PFSK-1 (cell line): ENCODE results near the gene OTC.

Source experiments
- FOXP2 ChIP-seq: optimal IDR thresholded peaks from 2 replicates; pipeline ENCODE3; 2011; ENCODE audit warnings: borderline replicate concordance, control low read depth, inconsistent platforms; ENCODE audit not compliant: insufficient read depth; ENCODE audit errors: extremely low read length, extremely low read depth
- POLR2AphosphoS5 ChIP-seq: IDR thresholded peaks from 2 replicates; pipeline ENCODE4 v1.6.1; 2012; ENCODE audit warnings: low read depth, mild to moderate bottlenecking, control low read depth, low read length, moderate library complexity
- SIN3A ChIP-seq: IDR thresholded peaks from 2 replicates; pipeline ENCODE4 v1.6.1; 2012; ENCODE audit warnings: mild to moderate bottlenecking, low read length, moderate library complexity, borderline replicate concordance; ENCODE audit not compliant: insufficient read depth
- TAF1 ChIP-seq: IDR thresholded peaks from 2 replicates; pipeline ENCODE4 v1.6.1; 2012; ENCODE audit warnings: low read length, control low read depth, borderline replicate concordance; ENCODE audit not compliant: insufficient read depth
- TF ChIP-seq, protein P1 (sequence below), 2 experiments: IDR thresholded peaks; 2 replicates each; pipeline versions ENCODE4 v1.6.1 to v1.8.0; 2011 to 2012; ENCODE audit warnings: low read depth in 2 of 2, low read length in 2 of 2, control low read depth in 1 of 2, inconsistent platforms in 1 of 2, mild to moderate bottlenecking in 1 of 2, moderate library complexity in 1 of 2; ENCODE audit not compliant: insufficient read depth in 1 of 2

Gene OTC

DNA sequence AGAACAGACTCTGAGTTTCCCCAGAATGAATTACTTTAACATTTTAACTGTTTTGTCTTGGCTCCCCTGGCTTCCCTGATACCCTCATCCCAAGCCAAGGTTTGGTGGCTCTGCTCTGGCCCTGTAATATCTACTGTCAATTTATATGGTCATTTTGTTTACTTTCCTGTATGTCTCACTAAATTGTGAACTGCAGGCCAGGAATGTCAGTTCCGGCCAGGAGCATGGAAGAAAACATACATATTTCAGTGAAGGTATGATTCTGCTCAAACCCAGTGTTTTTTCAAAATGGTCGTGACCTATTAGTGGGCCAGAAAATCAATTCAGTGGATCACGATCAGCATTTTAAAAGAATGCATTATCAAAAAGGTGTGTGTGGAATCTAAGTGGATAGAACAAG lies 26.3 kb upstream of the OTC start:
- TF ChIP-seq POLR2AphosphoS5: no peak
- no peak for TF ChIP-seq FOXP2
- TF ChIP-seq, protein P1, sequence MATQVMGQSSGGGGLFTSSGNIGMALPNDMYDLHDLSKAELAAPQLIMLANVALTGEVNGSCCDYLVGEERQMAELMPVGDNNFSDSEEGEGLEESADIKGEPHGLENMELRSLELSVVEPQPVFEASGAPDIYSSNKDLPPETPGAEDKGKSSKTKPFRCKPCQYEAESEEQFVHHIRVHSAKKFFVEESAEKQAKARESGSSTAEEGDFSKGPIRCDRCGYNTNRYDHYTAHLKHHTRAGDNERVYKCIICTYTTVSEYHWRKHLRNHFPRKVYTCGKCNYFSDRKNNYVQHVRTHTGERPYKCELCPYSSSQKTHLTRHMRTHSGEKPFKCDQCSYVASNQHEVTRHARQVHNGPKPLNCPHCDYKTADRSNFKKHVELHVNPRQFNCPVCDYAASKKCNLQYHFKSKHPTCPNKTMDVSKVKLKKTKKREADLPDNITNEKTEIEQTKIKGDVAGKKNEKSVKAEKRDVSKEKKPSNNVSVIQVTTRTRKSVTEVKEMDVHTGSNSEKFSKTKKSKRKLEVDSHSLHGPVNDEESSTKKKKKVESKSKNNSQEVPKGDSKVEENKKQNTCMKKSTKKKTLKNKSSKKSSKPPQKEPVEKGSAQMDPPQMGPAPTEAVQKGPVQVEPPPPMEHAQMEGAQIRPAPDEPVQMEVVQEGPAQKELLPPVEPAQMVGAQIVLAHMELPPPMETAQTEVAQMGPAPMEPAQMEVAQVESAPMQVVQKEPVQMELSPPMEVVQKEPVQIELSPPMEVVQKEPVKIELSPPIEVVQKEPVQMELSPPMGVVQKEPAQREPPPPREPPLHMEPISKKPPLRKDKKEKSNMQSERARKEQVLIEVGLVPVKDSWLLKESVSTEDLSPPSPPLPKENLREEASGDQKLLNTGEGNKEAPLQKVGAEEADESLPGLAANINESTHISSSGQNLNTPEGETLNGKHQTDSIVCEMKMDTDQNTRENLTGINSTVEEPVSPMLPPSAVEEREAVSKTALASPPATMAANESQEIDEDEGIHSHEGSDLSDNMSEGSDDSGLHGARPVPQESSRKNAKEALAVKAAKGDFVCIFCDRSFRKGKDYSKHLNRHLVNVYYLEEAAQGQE (IDR thresholded peaks at IDR 0.05; ENCODE audit: insufficient read depth in 1 of 2, low read depth in 2 of 2, low read length in 2 of 2): no peak
- no peak for TF ChIP-seq SIN3A
- no peak for TF ChIP-seq TAF1

DNA sequence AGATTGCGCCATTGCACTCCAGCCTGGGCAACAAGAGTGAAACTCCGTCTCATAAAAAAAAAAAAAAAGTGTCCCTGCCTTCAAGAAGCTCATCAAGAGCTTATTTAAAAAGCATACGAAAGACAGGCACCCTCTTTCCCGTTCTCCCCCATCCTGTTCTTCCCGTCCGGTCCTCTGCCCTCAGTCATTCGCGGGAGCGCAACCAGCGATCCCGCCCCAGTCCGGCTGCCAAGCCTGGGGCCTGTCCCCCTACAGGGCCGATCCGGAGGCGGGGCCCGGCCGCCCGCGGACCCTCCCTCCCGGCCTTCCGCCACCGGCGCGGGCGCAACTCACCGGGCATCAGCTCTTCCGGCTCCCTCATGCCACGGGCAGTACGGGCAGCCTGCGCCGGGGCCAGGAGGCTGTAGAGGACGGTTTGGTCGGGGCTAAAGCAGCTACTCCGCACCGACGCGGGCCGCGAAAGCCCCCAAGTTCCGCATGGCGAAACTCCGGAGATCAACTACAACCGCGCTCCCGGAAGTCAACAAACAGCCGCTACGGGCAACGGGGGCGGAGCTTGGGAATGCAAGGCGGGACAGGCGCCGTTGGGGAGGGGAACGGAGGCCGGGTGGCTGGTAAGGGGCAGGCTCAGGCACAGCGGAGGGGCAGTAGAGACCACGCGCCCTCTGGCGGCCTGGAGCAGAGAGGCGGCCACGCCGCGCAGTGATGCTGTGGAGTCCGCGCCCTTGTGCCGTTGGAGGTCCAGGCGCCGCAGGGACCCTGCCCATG lies 25.2 kb upstream of the OTC start, which contains the start of gene RPGR:
RPGR (minus strand) TSS at position 503 of the 768 bp plus-strand sequence; CDS start at position 361, 142 bp downstream.
- no peak for TF ChIP-seq TAF1
- TF ChIP-seq POLR2AphosphoS5: no peak
- peak; percentile 98 for TF ChIP-seq FOXP2
- TF ChIP-seq, protein P1 (IDR thresholded peaks at IDR 0.05; ENCODE audit: insufficient read depth in 1 of 2, low read depth in 2 of 2, low read length in 2 of 2): no peak
- peak; percentile 87; the same call in 1 of the 2 replicates for TF ChIP-seq SIN3A

DNA sequence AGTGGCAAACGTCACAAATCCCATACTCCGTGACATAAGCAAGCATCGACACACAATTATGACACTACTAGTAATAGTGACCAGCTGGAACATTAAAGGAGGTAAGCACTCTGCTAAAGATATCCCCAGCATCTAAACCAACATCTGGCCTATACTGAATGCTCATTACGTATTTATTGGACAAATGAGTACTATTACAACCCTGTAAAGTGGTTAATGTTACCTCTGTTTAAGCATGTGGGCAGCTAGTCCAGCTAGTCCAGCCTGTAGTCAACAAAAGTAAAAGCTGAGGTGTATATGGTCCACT lies 24.7 kb upstream of the OTC start:
- TF ChIP-seq POLR2AphosphoS5 (no peak), TAF1 (no peak), FOXP2 (no peak), SIN3A (no peak)
- TF ChIP-seq, protein P1 (IDR thresholded peaks at IDR 0.05; ENCODE audit: insufficient read depth in 1 of 2, low read depth in 2 of 2, low read length in 2 of 2): no peak

DNA sequence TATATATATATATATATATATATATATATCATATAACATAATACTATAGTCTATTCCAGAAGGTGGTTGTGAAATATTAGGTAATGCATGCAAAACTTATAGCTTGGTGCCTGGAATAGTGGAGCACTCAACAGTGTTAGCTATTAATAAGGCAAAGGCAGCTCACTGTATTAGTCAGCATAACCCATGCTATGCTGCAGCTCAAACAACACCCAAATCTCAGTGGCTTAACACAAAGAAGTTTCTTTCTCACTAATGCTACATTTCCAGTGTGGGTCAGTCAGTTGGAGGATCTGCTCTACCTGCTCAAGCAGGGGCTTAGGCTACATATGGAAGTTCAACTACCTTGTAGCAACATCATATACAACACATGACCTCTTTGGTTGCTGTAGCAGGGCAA lies 19.9 kb upstream of the OTC start:
- no peak for TF ChIP-seq SIN3A
- TF ChIP-seq, protein P1 (IDR thresholded peaks at IDR 0.05; ENCODE audit: insufficient read depth in 1 of 2, low read depth in 2 of 2, low read length in 2 of 2): no peak
- TF ChIP-seq FOXP2: no peak
- TF ChIP-seq TAF1: no peak
- no peak for TF ChIP-seq POLR2AphosphoS5
